WTC11 (cell line): Measurements from ENCODE around the gene RCAN1.

Experiments
- ATF1 ChIP-seq: sonication (generic); formaldehyde crosslinking; IDR thresholded peaks from 2 replicates; pipeline ENCODE4 v1.8.1; 2023; ENCODE audit warnings: mild to moderate bottlenecking, moderate library complexity, missing genetic modification reagents
- CTCF ChIP-seq: fragments of 200-600 bp; IDR thresholded peaks from 2 replicates; pipeline ENCODE4 v1.8.0; 2022; ENCODE audit warnings: antibody characterized with exemption
- GRHL2 ChIP-seq: fragments of 250-450 bp; sonication (Bioruptor Pico); IDR thresholded peaks from 2 replicates; pipeline ENCODE4 v1.8.0; 2022; ENCODE audit warnings: mild to moderate bottlenecking, moderate library complexity; ENCODE audit not compliant: insufficient replicate concordance, severe bottlenecking
- JUN ChIP-seq: sonication (generic); formaldehyde crosslinking; IDR thresholded peaks from 2 replicates; pipeline ENCODE4 v1.8.0; 2023; ENCODE audit warnings: mild to moderate bottlenecking, missing genetic modification reagents
- MAX ChIP-seq: sonication (generic); formaldehyde crosslinking; IDR thresholded peaks from 2 replicates; pipeline ENCODE4 v1.8.0; 2022; ENCODE audit warnings: mild to moderate bottlenecking, missing genetic modification reagents
- NFE2L1 ChIP-seq: sonication (generic); formaldehyde crosslinking; IDR thresholded peaks from 2 replicates; pipeline ENCODE4 v1.8.1; 2023; ENCODE audit warnings: missing genetic modification reagents
- OVOL2 ChIP-seq: fragments of 250-450 bp; sonication (Bioruptor Pico); IDR thresholded peaks from 2 replicates; pipeline ENCODE4 v1.9.0; 2021; ENCODE audit warnings: mild to moderate bottlenecking, borderline replicate concordance
- USF2 ChIP-seq: sonication (generic); formaldehyde crosslinking; IDR thresholded peaks from 2 replicates; pipeline ENCODE4 v1.8.1; 2023; ENCODE audit warnings: mild to moderate bottlenecking, missing genetic modification reagents, moderate library complexity
- ZBTB43 ChIP-seq: sonication (generic); formaldehyde crosslinking; IDR thresholded peaks from 2 replicates; pipeline ENCODE4 v1.8.1; 2023; ENCODE audit warnings: mild to moderate bottlenecking, missing genetic modification reagents
- ZNF317 ChIP-seq: sonication (generic); formaldehyde crosslinking; IDR thresholded peaks from 2 replicates; pipeline ENCODE4 v1.8.1; 2023; ENCODE audit warnings: low read depth, mild to moderate bottlenecking, moderate library complexity, missing genetic modification reagents, borderline replicate concordance
- ZNF423 ChIP-seq: fragments of 250-450 bp; sonication (Bioruptor Pico); IDR thresholded peaks from 2 replicates; pipeline ENCODE4 v2.1.2; 2022; ENCODE audit warnings: mild to moderate bottlenecking, moderate library complexity

GRCh38 chr21:34521561-34521960 is 93.4 kb downstream of the RCAN1 start:
- TF ChIP-seq ZNF317 (CRISPR knock-in tag) (no peak), CTCF (no peak), ATF1 (CRISPR knock-in tag) (no peak), ZNF423 (CRISPR knock-in tag) (no peak), NFE2L1 (CRISPR knock-in tag) (no peak), JUN (CRISPR knock-in tag) (no peak), MAX (CRISPR knock-in tag) (no peak), ZBTB43 (CRISPR knock-in tag) (no peak), USF2 (no peak), OVOL2 (CRISPR knock-in tag) (no peak), GRHL2 (no peak)
